SKM-1 (cell line): ENCODE measurements around the gene VGLL4.
A peak's percentile ranks its signal among the peaks of the same experiment; 100 is the strongest.

ENCODE experiments used
- DNase-seq: peaks from one replicate; lab custom pipeline; 2025; ENCODE audit not compliant: unreplicated experiment; lab: John Stamatoyannopoulos, UW

VGLL4 gene

GRCh38 chr3:11629716-11630115 lies 14.0 kb downstream of the VGLL4 start:
- no peak for DNase-seq

- DNase-seq = no peak
Measured at GRCh38 chr3:11627612-11628011, 16.1 kb downstream of the VGLL4 start.

- DNase-seq = peak; percentile 18
Measured at GRCh38 chr3:11626084-11626463, 17.6 kb downstream of the VGLL4 start.

- no peak for DNase-seq
Measured at GRCh38 chr3:11625376-11626083, 18.2 kb downstream of the VGLL4 start.

GRCh38 chr3:11624704-11625375 lies 18.9 kb downstream of the VGLL4 start:
- DNase-seq = no peak

GRCh38 chr3:11624161-11624560 lies 19.6 kb downstream of the VGLL4 start:
- DNase-seq = no peak

GRCh38 chr3:11622586-11623550 lies 20.8 kb downstream of the VGLL4 start:
- DNase-seq = no peak

- DNase-seq = no peak
Measured at GRCh38 chr3:11621077-11621476, 22.6 kb downstream of the VGLL4 start.

GRCh38 chr3:11619946-11620652 lies 23.6 kb downstream of the VGLL4 start:
- no peak for DNase-seq

- no peak for DNase-seq
Measured at GRCh38 chr3:11619461-11619860, 24.3 kb downstream of the VGLL4 start.

GRCh38 chr3:11618904-11619303 lies 24.8 kb downstream of the VGLL4 start:
- DNase-seq = no peak

- no peak for DNase-seq
Measured at GRCh38 chr3:11616551-11616950, 27.2 kb downstream of the VGLL4 start.

GRCh38 chr3:11613851-11614487 lies 29.7 kb downstream of the VGLL4 start:
- DNase-seq = no peak

- no peak for DNase-seq
Measured at GRCh38 chr3:11613319-11613718, 30.4 kb downstream of the VGLL4 start.

- DNase-seq = no peak
Measured at GRCh38 chr3:11612515-11613188, 31.1 kb downstream of the VGLL4 start.

- no peak for DNase-seq
Measured at GRCh38 chr3:11611341-11611799, 32.3 kb downstream of the VGLL4 start.

- DNase-seq = no peak
Measured at GRCh38 chr3:11610700-11611275, 32.9 kb downstream of the VGLL4 start.

GRCh38 chr3:11610044-11610671 lies 33.6 kb downstream of the VGLL4 start:
- no peak for DNase-seq

GRCh38 chr3:11609481-11609880 lies 34.2 kb downstream of the VGLL4 start:
- DNase-seq = no peak
